Nephron progenitor cell (in vitro differentiated cells): ENCODE results near the gene TAS1R1.

Experiments
- DNase-seq: peaks from one replicate; pipeline ENCODE4 v3.0.0; 2021
- H3K27ac Mint-ChIP-seq: 2 replicates; pipeline ENCODE4 v1.8.0; 2021; ENCODE audit warnings: mild to moderate bottlenecking, moderate library complexity, mixed read lengths
- H3K27me3 Mint-ChIP-seq: 2 replicates; pipeline ENCODE4 v1.8.0; 2021; ENCODE audit warnings: mild to moderate bottlenecking, low read depth, mixed read lengths; ENCODE audit not compliant: poor library complexity
- H3K36me3 Mint-ChIP-seq: 2 replicates; pipeline ENCODE4 v1.8.0; 2021; ENCODE audit warnings: low read depth, mixed read lengths
- H3K4me1 Mint-ChIP-seq: 2 replicates; pipeline ENCODE4 v1.8.0; 2021; ENCODE audit warnings: mixed read lengths
- H3K4me3 Mint-ChIP-seq: 2 replicates; pipeline ENCODE4 v1.8.0; 2021; ENCODE audit warnings: mild to moderate bottlenecking, moderate library complexity, mixed read lengths
- H3K9me3 Mint-ChIP-seq: 2 replicates; pipeline ENCODE4 v1.8.0; 2021; ENCODE audit warnings: mild to moderate bottlenecking, moderate library complexity, mixed read lengths
- TF ChIP-seq, protein P1 (sequence below): fragments of 200-600 bp; sonication (generic); IDR thresholded peaks from 2 replicates; pipeline ENCODE4 v1.5.0; 2021; ENCODE audit warnings: antibody characterized with exemption

TAS1R1 gene

DNA sequence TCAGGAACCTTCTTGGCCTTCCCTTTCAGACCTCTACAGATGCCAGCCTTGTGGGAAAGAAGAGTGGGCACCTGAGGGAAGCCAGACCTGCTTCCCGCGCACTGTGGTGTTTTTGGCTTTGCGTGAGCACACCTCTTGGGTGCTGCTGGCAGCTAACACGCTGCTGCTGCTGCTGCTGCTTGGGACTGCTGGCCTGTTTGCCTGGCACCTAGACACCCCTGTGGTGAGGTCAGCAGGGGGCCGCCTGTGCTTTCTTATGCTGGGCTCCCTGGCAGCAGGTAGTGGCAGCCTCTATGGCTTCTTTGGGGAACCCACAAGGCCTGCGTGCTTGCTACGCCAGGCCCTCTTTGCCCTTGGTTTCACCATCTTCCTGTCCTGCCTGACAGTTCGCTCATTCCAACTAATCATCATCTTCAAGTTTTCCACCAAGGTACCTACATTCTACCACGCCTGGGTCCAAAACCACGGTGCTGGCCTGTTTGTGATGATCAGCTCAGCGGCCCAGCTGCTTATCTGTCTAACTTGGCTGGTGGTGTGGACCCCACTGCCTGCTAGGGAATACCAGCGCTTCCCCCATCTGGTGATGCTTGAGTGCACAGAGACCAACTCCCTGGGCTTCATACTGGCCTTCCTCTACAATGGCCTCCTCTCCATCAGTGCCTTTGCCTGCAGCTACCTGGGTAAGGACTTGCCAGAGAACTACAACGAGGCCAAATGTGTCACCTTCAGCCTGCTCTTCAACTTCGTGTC, 23.7 kb downstream of the TAS1R1 start:
- TF ChIP-seq, protein P1, sequence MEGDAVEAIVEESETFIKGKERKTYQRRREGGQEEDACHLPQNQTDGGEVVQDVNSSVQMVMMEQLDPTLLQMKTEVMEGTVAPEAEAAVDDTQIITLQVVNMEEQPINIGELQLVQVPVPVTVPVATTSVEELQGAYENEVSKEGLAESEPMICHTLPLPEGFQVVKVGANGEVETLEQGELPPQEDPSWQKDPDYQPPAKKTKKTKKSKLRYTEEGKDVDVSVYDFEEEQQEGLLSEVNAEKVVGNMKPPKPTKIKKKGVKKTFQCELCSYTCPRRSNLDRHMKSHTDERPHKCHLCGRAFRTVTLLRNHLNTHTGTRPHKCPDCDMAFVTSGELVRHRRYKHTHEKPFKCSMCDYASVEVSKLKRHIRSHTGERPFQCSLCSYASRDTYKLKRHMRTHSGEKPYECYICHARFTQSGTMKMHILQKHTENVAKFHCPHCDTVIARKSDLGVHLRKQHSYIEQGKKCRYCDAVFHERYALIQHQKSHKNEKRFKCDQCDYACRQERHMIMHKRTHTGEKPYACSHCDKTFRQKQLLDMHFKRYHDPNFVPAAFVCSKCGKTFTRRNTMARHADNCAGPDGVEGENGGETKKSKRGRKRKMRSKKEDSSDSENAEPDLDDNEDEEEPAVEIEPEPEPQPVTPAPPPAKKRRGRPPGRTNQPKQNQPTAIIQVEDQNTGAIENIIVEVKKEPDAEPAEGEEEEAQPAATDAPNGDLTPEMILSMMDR: no peak
- DNase-seq: no peak
- Mint-ChIP-seq H3K27ac (peak overlapping the region; percentile 95), H3K36me3 (no peaks in the 10 kb centered on the region), H3K4me3 (peak overlapping the region; percentile 94), H3K27me3 (peaks cover 3% of the 10 kb centered on the region), H3K9me3 (no peaks in the 10 kb centered on the region), H3K4me1 (peaks cover 35% of the 10 kb centered on the region)

DNA sequence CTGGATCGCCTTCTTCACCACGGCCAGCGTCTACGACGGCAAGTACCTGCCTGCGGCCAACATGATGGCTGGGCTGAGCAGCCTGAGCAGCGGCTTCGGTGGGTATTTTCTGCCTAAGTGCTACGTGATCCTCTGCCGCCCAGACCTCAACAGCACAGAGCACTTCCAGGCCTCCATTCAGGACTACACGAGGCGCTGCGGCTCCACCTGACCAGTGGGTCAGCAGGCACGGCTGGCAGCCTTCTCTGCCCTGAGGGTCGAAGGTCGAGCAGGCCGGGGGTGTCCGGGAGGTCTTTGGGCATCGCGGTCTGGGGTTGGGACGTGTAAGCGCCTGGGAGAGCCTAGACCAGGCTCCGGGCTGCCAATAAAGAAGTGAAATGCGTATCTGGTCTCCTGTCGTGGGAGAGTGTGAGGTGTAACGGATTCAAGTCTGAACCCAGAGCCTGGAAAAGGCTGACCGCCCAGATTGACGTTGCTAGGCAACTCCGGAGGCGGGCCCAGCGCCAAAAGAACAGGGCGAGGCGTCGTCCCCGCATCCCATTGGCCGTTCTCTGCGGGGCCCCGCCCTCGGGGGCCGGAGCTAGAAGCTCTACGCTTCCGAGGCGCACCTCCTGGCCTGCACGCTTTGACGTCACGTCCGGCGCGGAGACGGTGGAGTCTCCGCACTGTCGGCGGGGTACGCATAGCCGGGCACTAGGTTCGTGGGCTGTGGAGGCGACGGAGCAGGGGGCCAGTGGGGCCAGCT, 24.4 kb downstream of the TAS1R1 start, which contains the start of gene ZBTB48:
Gene ZBTB48 (plus strand): TSS at position 621 of the 745 bp plus-strand sequence. CDS start 616 bp downstream, outside the sequence.
- Mint-ChIP-seq H3K4me1 (peaks cover 37% of the 10 kb centered on the region), H3K36me3 (no peaks in the 10 kb centered on the region), H3K27me3 (peaks cover 3% of the 10 kb centered on the region)

DNA sequence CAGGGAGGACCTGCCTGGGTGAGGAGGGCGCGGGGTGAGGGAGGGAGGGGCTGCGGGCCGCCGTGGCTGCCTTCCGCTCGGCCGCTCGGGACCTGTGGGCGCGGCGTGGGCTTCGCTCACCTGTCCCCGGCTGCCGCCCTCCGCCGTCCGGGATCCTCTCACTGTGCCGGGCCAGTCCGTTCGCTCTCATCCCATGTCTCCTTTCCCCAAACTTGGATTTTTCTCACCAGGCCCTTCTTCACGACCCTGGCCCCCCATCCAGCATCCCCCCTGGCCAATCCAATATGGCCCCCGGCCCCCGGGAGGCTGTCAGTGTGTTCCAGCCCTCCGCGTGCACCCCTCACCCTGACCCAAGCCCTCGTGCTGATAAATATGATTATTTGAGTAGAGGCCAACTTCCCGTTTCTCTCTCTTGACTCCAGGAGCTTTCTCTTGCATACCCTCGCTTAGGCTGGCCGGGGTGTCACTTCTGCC, 25.0 kb downstream of the TAS1R1 start:
- Mint-ChIP-seq H3K4me1 (peaks cover 40% of the 10 kb centered on the region), H3K9me3 (no peaks in the 10 kb centered on the region), H3K36me3 (no peaks in the 10 kb centered on the region), H3K27me3 (peaks cover 3% of the 10 kb centered on the region), H3K4me3 (peak overlapping the region; percentile 94), H3K27ac (peak overlapping the region; percentile 84)
- DNase-seq: no peak
- TF ChIP-seq, protein P1: no peak

More for the DNA sequence above, 24.4 kb downstream of the TAS1R1 start, which contains the start of gene ZBTB48:
- DNase-seq: peak; percentile 98
- peak within 1 kb of the TSS; percentile 94 for H3K4me3 Mint-ChIP-seq
- TF ChIP-seq, protein P1: no peak
- H3K9me3 Mint-ChIP-seq: no peaks in the 10 kb centered on the region
- peak within 1 kb of the TSS; percentile 95 for H3K27ac Mint-ChIP-seq

DNA sequence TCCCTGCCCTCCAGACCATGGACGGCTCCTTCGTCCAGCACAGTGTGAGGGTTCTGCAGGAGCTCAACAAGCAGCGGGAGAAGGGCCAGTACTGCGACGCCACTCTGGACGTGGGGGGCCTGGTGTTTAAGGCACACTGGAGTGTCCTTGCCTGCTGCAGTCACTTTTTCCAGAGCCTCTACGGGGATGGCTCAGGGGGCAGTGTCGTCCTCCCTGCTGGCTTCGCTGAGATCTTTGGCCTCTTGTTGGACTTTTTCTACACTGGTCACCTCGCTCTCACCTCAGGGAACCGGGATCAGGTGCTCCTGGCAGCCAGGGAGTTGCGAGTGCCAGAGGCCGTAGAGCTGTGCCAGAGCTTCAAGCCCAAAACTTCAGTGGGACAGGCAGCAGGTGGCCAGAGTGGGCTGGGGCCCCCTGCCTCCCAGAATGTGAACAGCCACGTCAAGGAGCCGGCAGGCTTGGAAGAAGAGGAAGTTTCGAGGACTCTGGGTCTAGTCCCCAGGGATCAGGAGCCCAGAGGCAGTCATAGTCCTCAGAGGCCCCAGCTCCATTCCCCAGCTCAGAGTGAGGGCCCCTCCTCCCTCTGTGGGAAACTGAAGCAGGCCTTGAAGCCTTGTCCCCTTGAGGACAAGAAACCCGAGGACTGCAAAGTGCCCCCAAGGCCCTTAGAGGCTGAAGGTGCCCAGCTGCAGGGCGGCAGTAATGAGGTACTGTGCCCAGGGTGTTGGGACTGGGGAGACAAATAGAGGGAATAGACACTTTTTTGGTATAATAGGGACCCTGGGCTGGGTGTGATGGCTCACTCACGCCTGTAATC, 25.7 kb downstream of the TAS1R1 start:
- TF ChIP-seq, protein P1: no peak
- Mint-ChIP-seq H3K36me3 (no peaks in the 10 kb centered on the region), H3K4me1 (peaks cover 40% of the 10 kb centered on the region), H3K27ac (peak overlapping the region; percentile 42), H3K9me3 (no peaks in the 10 kb centered on the region), H3K27me3 (peaks cover 3% of the 10 kb centered on the region), H3K4me3 (peak overlapping the region; percentile 94)
- DNase-seq: no peak

DNA sequence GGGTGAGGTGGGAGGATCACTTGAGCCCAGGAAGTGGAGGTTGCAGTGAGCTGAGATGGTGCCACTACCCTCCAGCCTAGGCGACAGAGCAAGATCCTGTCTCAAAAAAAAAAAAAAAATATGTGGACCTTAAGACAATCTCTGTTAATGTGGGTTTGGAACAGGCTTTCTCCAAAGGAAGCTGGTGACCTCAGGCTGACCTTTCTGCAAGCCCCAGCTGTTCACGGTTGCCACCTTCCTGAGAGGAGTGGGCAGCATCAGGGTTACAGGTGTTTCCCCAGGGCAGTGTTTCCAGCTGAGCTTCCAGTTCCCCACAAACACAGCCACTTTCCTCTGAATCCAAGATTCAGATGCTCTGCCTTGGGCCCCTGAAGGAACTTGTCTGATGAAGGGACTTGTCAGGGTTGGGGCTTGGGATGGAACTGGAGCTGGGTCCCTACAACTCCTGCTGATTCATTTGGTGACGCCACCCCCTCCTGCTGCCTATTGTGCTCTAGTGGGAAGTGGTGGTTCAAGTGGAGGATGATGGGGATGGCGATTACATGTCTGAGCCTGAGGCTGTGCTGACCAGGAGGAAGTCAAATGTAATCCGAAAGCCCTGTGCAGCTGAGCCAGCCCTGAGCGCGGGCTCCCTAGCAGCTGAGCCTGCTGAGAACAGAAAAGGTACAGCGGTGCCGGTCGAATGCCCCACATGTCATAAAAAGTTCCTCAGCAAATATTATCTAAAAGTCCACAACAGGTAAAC, 26.6 kb downstream of the TAS1R1 start:
- peaks cover 3% of the 10 kb centered on the region for H3K27me3 Mint-ChIP-seq
- H3K36me3 Mint-ChIP-seq: no peaks in the 10 kb centered on the region
- TF ChIP-seq, protein P1: no peak
- peaks cover 40% of the 10 kb centered on the region for H3K4me1 Mint-ChIP-seq
- peak overlapping the region; percentile 58 for H3K4me3 Mint-ChIP-seq
- no peak for DNase-seq
- no peaks in the 10 kb centered on the region for H3K9me3 Mint-ChIP-seq
- no peak overlapping the region for H3K27ac Mint-ChIP-seq
